Measurements from ENCODE around the gene CAPN10.

GRCh38 chr2:240583774-240584173 lies 2.8 kb upstream of the CAPN10 start:
- TF ChIP-seq FOXM1 (IDR thresholded peaks at IDR 0.05; ENCODE audit: borderline replicate concordance, low read depth) (no peak), EGR1 (IDR thresholded peaks at IDR 0.05) (no peak), MAX (IDR thresholded peaks at IDR 0.05) (no peak)

Measured in Ishikawa (cell line).